HuH-7.5 (cell line): Measurements from ENCODE around the gene DCST2.
"Not testable (repeated sequence)": the region's sequence is repeated elsewhere in the genome, so short reads cannot be mapped to it uniquely, and the experiment has no call there.

Experiments used
- DNase-seq: peaks from one replicate; pipeline ENCODE4 v3.0.0; 2011; ENCODE audit warnings: low spot score

DCST2 gene

DNA sequence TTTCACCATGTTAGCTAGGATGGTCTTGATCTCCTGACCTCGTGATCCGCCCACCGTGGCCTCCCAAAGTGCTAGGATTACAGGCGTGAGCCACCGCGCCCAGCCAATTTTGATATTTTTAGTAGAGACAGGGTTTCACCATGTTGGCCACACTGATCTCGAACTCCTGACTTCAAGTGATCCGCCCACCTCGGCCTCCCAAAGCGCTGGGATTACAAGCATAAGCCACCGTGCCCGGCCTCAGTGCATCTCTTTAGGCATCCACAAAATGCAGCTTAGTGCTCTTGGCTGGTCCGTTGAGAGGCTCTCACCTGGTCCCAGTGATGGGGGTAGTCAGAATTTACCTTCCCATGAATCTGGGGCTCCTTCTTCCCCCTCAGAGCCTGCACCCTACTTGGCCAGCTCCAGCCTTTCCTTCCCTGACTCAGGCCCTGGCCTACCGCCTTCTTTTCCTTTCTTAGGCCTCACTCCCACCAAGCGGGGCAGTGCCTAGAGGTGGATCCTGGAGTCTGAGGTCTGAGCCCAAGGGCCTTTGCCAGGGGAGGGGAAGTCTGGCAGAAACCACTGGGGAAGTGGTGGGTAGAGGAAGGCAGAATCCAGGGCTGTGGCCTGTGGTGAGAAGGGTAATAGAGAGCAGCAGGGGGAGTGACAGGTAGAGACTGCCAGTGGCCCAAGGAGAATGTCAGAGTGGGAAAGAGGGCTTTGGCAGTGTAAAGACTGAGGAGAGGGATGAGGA lies 36.4 kb downstream of the DCST2 start:
- no peak for DNase-seq

- not testable (repeated sequence) for DNase-seq
These were observed 38.1 kb downstream of the DCST2 start for GRCh38 chr1:154995301-154995983.

GRCh38 chr1:154994591-154994990 lies 39.0 kb downstream of the DCST2 start:
- peak; percentile 1 for DNase-seq

DNA sequence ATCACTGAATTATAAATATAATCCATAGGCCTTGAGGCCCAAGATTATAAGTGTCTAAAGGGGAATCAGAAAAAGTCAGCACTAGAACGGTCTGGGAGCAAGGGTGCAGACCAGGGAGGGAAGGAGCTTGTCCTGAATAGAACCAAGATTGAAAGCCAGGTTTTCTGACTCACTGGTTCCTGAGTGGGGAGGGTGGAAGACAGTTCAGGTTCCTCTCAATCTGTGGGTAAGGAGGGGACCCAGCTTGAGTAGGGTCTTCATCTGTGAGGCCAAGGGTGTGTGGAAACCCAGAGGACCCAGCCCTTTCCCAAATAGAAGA lies 39.4 kb downstream of the DCST2 start:
- peak; percentile 1 for DNase-seq

DNA sequence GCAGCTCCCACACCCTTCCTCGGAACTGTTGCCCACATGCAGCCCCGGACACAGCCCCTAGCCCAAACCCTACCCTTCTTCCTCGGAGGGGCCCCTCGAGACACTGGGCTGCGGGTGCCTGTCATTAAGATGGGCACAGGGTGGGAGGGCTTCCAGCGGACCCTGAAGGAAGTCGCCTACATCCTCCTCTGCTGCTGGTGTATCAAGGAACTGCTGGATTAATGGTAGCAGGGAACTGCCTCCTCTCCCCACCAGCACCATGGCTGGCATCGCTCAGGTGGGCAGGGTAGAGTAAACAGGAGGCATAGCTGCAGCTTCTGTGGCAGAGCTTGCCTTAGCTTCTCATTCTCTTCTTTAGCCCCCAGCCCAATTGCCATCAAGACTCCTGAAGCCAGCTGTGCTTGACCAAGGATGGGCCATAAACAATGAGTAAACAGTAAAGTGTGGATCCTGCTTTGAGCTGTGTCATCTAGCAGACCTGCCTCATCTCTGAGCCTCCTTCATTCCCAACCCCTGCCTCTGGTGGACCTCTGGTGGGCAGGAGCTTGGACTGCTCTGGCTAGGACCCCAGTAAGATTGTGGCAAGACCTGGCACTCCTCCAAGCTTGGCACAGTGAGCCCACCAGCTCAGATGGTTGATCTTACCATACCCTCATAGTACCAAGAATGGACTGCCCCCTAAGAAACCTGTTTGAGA lies 39.9 kb downstream of the DCST2 start, which contains the start of gene LENEP:
LENEP (plus strand) TSS at position 15 of the 697 bp plus-strand sequence; CDS start at position 37, 22 bp downstream.
- peak; percentile 4 for DNase-seq

- peak; percentile 7 for DNase-seq
These were observed 40.6 kb downstream of the DCST2 start for GRCh38 chr1:154992721-154993571.

DNA sequence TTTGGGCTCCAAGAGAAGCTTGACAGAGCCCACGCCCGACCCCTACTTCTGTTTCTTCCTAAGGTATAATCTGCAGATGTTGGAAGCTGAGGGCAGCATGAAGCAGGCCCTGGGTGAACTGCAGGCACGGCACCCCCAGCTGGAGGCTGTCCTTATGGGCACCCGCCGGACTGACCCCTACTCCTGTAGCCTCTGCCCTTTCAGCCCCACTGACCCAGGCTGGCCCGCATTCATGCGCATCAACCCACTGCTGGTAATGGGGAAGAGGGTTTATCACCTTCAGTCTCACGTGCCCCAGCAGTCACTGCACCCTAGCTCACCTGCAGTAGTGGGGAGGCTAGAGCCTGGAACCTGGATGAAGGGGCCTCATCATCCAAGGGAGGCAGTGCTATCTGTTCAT lies 43.3 kb downstream of the DCST2 start:
- DNase-seq, result no peak

- DNase-seq, result no peak
These were observed 44.3 kb downstream of the DCST2 start for GRCh38 chr1:154989195-154989860.

- no peak for DNase-seq
These were observed 45.3 kb downstream of the DCST2 start for GRCh38 chr1:154988058-154988954.

DNA sequence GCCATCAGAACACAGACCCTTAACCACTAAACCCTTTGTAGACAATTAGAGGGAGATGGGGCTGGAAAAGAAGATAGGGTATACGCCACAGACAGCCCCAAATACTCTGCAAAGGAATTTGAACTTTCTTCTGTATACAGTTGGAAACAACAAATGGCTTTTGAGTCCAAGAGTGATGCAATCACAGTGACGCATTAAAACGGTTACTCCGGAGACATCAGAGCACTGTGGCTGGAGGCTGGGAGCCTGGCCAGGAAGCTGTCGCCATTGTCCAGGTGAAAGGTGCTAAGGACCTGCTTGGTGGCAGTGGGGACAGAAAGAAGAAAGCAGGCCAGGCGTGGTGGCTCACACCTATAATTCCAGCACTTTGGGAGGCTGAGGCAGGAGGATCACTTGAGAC lies 46.3 kb downstream of the DCST2 start:
- DNase-seq, result no peak

- not testable (repeated sequence) for DNase-seq
These were observed 46.8 kb downstream of the DCST2 start for GRCh38 chr1:154986736-154987135.

DNA sequence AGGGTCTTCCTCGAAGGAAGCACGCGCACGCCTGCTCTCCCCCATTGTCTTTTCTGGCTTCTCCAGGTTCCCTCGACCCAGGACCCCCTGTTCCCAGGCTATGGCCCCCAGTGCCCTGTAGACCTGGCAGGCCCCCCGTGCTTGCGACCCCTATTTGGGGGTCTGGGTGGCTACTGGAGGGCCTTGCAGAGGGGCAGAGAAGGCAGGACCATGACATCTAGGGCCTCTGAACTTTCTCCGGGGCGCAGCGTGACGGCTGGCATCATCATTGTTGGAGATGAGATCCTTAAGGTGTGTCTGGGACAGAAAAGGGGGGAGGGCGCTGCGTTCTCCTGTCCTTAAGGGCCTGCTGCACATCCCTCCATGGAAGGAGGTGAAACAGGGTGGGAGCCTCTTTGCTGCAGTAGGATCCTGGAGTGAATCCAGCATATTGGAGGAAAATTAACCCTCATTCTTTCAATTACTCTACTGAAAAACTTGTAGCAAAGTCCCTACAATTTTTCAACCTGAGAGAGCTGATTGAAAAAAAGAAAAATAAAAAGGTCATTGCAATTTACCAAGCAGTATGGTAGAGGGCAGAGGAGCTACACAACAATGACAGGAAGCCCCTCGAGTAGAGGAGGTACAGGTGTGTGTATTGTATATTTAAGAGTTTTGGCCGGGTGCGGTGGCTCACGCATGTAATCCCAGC lies 49.7 kb downstream of the DCST2 start:
- no peak for DNase-seq

GRCh38 chr1:154982897-154983648 lies 50.5 kb downstream of the DCST2 start, which contains the start of gene FLAD1:
FLAD1 (plus strand) TSS chr1:154983344; CDS start chr1:154983695, 351 bp downstream.
- DNase-seq, result peak; percentile 98

GRCh38 chr1:154982341-154982740 lies 51.2 kb downstream of the DCST2 start:
- no peak for DNase-seq

GRCh38 chr1:154978360-154978759 lies 55.2 kb downstream of the DCST2 start:
- no peak for DNase-seq

GRCh38 chr1:154977762-154978161 lies 55.8 kb downstream of the DCST2 start:
- DNase-seq, result not testable (repeated sequence)

DNA sequence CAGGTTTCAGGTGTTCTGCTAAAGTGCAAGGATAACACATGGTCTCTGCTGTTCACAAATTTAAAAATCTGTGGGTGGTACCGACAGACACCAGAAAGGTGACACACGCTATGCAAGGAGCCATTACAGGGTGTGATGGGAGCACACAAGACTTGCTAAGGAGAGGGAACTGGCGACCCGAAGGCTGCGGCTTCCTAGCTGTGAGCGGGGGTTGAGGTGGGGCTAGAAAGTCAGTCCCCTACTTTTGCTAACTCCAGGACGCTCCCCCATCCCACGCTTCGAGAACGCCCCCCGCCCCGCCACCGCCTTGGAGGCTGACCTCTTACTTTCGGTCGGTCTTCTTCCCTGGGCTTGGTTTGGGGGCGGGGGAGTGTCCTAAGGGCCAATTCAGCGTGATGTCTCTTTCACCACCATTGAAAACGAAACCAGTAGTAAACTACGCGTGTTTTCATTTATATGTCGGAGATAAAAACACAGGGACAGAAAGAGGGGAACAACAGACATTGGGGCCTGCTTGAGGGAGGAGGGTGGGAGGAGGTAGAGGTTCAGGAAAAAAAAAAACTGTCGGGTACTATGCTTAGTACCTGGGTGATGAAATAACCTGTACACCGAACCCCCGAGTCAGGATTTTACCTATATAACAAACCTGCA lies 58.0 kb downstream of the DCST2 start:
- DNase-seq, result no peak

DNA sequence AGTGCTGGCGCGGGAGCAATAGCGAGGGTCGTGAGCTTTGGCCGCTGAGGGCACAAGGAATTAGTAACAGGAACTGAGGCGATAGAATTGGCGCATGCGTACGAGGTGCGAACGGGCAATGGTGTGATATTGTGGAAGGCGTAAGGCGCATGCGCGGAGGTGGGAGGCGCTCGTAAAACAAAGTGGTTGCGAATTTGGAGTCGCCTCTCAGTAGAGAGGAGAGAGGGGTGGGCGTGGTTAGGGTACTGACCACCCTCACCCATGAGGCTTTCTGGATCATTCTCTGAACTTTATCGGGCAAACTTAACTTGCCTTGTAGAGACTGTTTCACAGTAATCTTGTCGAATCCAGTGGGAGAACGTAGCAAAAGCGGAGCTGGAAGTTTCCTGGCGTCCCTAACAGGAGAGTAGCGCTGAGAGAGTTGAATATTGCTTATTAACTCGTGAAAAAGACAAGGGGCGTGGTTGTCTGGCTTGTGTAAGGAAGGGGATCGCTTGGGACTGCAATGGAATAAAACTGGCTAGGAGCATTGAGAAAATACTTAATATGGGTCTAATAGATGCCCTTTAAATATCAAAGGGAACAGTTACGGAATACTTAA lies 58.7 kb downstream of the DCST2 start:
- DNase-seq, result peak; percentile 78
